Measurements from ENCODE around the gene COMTD1.

Gene COMTD1

DNA sequence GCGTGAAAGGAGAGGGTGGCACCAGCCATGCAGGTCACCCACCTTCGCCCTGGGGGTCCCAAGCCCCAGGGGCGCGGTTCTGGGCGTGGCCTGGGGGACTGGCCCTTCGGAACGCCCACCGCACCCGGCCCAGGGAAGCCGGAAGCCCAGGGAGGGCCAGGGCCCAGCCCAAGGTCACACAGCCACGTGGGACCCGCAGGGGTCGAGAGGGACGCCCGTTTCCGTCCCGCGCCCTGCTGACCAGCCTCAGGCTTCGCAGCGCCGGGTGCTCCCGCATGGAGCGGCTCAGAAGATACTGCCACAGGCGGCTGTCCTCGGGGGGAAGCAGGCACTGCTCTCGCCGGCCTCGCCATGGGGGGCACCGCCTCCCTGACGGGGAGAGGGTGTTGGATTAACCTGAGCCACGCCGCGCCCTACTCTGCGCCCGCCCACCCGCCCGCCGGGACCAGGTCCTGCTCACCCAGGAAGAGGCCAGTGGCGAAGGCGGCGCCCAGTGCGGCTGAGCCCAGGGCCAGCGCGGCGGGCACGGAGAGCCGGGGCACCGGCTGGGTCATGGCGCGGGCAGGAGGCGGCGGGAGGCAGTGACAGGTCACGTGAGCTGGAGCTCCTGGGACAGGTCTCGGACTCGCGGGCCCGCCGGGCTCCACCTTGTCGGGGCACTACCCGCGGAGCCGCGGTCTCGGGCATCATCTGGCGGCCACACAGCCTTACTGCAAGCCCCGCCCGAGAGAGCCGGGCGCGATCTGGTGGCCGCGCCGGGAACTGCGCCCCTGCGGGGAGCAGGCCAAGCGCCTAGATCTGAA is at the start of gene COMTD1:
Gene COMTD1, minus strand, starts transcription at position 583 of the 803 bp plus-strand sequence. Its CDS starts 29 bp downstream, at position 554.
- in situ Hi-C loops (cut with MboI; ENCODE audit: low pct_unique_long_range_greater_than_20kb, low sequenced_read_pairs) = no loop called here

DNA sequence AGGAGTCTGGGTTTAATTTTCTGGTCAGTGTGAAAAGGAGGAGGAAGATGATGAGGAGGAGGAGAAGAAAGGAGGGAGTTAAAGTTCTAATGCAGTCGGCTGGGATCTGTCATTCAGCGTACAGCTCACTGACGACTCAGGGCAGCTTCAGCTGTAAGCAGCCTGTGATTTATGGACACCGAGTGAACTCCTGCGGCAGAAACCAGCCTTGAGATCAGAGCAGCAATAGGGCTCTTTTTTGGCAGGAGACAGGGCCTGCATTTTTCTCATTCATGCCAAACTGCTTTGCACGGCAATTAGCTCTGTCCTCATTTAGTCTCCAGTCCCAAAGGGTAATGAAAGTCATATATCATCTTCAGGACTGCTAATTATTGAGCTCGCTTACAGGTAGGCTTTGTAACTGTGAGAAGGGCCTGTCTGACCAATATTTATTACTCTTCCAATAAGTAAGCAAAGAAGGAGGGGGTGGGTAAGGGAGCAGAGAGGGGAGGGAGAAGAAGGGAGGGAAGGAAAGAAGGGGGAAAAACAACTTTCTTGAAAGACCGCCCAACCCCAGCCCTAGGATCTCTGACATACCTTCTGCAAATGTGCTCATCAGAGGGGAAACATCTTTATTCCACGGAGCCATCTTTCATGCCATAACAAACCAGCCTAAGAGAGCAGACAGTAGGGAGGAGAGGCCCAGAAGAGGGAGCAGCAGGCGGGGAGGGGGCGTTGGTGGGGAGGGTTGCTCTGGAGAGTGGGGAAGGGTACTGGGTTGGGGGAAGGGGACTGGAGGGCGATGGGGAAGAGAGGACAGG is 48.1 kb upstream of the COMTD1 start:
- no peak for DNase-seq

More for the DNA sequence above, at the start of gene COMTD1:
- peak; percentile 96 for DNase-seq

DNA sequence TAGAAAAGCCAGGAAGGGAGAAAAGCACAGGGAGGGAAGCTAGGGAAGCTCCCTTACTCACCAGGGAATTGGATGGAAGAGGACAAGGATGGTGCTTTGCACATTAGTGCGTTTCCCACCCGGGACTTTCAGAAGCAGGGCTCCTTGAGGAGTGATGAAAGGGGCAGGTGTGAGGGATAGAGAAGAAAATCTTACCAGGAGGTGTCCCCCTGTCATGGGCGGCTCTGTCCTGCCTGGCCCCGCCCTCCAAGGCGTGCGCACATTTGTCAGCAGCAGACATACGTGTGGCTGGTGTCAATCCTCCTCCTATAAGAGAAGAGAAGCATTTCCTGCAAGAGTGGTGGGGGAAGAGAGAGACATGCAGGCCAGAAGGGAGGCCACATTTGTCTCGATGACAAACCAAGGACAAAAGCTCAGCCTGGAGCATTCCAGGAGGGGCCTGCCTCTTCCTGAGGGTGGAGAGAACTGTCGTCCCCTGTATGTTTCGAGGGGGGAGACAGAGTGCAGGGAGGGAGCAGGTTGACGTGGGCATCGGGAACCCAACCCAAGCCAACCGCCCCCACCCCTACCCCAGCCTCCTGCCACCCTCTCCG is 47.4 kb upstream of the COMTD1 start:
- no peak for DNase-seq

More for the DNA sequence above, 48.1 kb upstream of the COMTD1 start:
- in situ Hi-C loops (cut with MboI; ENCODE audit: low pct_unique_long_range_greater_than_20kb, low sequenced_read_pairs) = no loop called here

DNA sequence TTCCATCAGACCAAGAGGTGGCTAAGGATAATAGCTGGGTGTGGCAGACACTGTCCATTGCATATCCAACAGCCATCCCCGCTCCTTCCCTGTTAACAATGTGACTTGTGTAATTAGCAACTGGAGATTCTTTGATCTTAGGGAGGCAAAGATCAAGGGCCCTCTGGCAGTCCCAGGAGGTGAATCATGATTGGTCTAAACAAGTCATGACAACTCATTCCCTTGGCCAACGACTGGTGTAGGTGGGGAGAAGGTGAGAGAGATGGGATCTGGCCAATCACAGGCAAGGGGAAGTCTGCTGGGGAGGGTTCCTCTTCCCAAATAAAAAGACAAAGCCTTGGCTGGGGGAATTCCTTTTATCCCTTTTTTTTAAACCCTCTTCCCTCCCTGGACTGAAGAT is 46.2 kb upstream of the COMTD1 start:
- no peak for DNase-seq
- in situ Hi-C loops (cut with MboI; ENCODE audit: low pct_unique_long_range_greater_than_20kb, low sequenced_read_pairs) = no loop called here

More for the DNA sequence above, 47.4 kb upstream of the COMTD1 start:
- in situ Hi-C loops (cut with MboI; ENCODE audit: low pct_unique_long_range_greater_than_20kb, low sequenced_read_pairs) = no loop called here

DNA sequence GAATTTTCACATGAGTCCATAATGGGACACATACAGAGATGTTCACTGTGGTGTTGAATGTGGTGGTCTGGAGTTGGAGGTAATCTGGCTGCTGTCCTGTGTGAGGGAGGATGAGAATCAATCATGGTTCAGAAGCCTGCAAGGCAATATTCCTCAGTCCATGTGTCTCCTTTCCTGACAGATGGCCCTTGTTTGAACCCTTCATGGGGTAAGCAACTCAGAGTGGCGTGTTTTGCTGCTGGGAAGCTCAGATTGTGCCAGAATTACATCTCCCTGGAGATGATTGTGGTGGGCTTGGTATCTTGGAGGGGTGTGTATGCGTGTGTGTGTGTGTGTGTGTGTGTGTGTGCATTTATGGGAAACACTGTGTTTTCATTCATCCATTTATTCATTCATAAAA is 44.5 kb upstream of the COMTD1 start:
- in situ Hi-C loops (cut with MboI; ENCODE audit: low pct_unique_long_range_greater_than_20kb, low sequenced_read_pairs) = no loop called here
- DNase-seq = no peak

DNA sequence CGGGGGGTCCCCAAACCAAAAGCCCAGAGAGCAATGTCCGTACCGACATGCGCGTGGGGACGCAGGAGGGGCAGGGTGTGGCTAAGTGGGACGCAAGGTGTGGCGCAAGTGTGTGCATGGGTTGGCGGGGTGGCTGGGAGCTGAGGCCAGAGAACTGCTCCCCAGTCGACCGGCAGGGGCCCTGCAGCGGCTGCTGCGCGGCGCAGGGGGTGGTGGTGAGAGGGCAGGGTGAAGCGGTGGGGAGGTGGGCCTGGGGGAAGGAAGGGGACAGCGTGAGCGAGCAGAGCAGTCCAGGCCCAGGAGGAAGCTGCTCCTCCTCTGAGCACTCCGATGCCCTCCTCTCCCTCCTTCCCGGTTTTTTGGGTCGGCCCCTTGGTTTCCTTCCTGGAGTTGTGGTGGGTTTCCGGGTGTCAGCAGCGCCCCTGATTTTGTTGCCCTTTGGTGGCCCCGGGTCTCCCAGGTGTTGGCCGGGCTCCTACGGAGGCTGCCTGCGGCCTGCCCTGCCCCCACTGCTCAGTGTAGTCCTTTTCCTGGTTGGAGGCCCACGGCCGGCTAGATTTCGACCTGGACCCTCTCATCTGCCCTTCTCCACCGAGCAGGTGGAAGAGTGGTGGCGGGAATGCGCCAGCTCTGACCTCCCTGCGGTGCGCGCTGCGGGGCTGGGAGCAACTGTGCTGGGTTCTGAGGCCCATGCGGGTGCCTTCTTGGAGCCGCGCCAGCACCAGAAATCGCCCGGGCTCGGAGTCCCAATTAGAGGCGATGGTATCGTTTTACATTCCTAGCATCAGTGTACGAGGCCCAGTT is 40.5 kb upstream of the COMTD1 start:
- in situ Hi-C loops (cut with MboI; ENCODE audit: low pct_unique_long_range_greater_than_20kb, low sequenced_read_pairs) = no loop called here

DNA sequence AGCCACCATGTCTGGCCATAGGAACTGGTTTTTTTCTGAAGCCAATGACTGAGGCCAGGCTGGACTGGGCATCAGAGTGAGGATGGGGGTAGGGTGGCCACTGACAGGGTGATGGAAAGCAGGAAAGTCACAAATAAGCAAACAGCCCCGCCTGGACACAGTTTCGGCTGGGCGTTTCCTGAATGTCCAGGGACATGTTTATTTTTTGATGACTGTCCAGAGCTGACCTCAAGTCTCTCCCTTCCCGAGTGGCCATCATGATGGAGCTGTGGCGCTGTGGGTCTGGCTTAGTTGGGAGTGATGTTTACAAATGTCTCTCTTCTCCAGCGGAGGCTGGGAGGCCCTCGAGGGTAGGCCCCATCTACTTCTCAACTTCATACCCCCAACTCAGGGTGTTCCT is 37.1 kb upstream of the COMTD1 start:
- DNase-seq = no peak
- in situ Hi-C loops (cut with MboI; ENCODE audit: low pct_unique_long_range_greater_than_20kb, low sequenced_read_pairs) = no loop called here

More for the DNA sequence above, 40.5 kb upstream of the COMTD1 start:
- no peak for DNase-seq

DNA sequence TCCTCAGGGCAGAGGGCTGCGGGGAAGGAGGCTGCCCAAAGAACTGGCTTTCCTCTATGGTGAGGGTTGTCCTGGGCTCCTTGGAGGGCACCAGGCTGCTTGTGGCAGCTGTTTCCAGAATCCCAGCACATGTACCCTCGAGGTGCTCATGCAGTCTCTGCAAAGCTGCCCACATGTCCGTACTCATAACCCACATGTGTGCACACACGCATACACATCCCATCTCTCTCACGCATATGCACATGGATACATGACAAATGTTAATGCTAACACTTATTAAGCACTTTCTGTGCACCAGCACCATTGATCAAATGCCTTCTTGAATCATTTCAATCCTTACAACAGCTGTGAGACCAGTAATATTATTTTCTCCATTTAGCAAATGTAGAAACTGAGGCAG is 36.3 kb upstream of the COMTD1 start:
- no peak for DNase-seq
- in situ Hi-C loops (cut with MboI; ENCODE audit: low pct_unique_long_range_greater_than_20kb, low sequenced_read_pairs) = no loop called here

DNA sequence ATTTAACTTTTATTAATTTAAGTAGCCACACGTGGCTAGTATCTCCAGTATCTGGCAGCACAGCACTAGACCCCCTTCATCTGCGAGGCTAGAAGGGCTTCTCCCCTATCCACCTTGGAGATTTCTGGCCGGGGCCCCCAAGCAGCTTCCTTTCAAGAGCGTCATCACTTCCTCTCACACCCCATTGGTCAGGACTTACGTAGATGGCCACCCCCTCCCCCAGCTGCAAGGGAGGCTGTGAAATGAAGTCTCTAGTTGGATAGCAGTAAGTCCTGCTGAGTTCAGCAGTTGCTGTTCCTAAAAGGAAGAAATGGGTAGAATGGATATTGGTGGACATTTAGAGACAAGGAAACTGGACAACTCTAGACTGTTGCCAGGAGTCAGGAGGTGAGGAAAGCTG is 33.8 kb upstream of the COMTD1 start:
- in situ Hi-C loops (cut with MboI; ENCODE audit: low pct_unique_long_range_greater_than_20kb, low sequenced_read_pairs) = no loop called here
- DNase-seq = no peak

DNA sequence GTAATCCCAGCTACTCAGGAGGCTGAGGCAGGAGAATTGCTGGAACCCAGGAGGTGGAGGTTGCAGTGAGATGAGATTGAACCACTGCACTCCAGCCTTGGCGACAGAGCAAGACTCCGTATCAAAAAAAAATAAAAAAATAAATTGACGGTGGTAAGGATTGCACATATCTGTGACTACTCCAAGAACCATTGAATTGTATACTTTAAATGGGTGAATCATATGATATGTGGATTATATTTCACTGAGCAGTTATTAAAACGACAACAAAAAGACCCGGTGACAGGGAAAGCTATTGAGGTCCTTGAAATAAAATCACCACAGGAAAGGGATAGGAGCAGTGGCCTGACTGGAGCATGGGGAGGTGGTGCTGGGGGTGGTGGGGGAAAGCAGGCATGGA is 31.2 kb upstream of the COMTD1 start:
- in situ Hi-C loops (cut with MboI; ENCODE audit: low pct_unique_long_range_greater_than_20kb, low sequenced_read_pairs) = no loop called here
- DNase-seq = no peak

DNA sequence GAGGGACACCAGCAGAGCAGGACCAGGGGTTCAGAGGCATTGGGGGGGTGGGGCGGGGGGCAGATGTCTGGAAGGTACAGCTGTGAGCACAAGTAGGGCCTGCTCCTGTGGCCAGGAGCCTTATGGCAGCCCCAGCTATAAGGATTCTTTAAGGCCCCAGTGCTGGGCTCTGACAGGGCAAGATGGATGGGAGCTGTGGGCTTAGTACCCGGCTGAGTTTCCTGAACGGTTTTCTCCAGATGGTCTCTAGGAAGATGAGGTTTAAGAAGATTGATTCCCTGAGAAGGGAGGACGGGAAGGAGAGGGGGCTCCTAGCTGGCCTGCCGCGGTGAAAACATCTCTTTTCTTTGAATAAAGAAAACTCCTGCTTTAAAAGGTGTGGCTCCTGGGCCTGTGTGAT is 30.1 kb upstream of the COMTD1 start:
- in situ Hi-C loops (cut with MboI; ENCODE audit: low pct_unique_long_range_greater_than_20kb, low sequenced_read_pairs) = no loop called here
- DNase-seq = no peak

DNA sequence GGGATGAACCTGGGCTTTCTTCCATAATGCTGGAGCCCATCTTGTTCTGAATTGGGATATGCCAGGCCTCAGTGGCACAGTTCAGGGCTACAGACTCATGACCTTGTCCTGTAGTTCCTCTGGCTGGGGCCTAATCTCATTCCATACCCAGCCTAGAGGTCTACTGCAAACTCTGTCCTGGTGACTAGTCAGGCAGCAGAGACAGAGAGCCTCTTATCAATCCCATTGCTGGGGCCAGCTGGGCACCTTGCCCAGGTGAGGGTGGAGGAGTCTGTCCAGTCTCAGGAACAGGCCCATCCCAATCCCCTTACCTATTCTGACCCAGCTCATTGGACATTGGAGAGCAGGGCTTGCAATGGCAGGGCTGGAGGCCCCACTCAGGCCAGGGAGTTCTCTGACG is 28.0 kb upstream of the COMTD1 start:
- DNase-seq = no peak
- in situ Hi-C loops (cut with MboI; ENCODE audit: low pct_unique_long_range_greater_than_20kb, low sequenced_read_pairs) = no loop called here

DNA sequence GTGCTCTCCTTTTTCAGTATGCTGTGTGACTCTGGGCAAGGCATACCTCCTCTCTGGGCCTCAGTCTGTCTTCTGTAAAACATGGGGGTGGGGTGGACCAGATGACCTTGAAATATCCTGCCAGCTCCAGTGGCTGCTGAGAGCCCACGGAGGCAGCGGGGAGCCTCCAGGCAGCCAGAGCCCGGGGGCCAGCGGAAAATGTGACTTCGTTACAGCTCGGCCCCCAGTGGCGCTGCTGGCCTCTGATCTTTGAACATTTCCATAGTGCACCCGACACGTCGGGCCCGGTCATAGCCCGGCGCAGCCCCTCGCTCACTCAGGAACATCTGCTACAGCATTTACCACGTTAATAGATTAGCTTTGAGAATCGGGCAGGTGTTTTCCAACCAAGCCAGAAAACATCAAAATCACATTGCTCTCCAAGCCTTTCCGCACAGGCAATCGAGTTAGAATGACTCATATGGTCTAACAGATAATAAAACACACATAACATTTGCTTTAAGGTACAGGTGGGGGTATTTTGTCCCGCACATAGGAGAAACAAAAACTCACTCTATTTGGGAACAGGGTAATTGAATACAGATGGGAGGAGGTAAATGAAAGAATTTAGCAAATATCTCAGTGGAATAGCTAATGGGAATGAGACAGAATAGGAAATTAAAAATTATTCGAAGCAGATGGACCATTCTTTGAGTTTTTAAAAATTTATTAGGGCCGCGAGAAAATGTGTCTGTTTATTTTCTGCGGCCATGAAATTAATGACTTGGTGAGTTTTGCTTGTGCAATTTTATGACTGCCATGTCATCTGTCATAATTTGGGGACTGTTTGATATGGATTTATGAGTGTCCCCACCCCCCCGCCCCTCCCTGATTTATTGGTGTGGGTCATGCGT is 26.3 kb upstream of the COMTD1 start:
- in situ Hi-C loops (cut with MboI; ENCODE audit: low pct_unique_long_range_greater_than_20kb, low sequenced_read_pairs) = no loop called here
- no peak for DNase-seq

DNA sequence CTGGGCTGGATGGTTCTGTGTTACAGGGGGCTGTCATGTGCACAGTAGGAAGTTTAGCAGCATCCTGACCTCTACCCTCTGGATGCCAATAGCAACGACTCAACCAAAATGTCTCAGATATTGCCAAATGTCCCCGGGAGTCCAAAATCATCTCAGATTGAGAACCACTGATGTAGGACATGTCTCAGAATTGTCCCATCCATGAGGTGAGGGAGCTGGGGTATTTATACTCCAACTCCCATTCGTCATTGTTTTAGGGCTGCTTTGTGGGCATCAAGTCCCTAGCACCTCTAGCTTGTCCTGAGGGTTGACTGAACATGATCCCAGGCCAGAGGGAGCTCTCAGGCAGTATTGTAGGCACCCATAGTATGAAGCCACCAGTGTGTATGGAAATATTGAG is 25.2 kb upstream of the COMTD1 start:
- in situ Hi-C loops (cut with MboI; ENCODE audit: low pct_unique_long_range_greater_than_20kb, low sequenced_read_pairs) = no loop called here

DNA sequence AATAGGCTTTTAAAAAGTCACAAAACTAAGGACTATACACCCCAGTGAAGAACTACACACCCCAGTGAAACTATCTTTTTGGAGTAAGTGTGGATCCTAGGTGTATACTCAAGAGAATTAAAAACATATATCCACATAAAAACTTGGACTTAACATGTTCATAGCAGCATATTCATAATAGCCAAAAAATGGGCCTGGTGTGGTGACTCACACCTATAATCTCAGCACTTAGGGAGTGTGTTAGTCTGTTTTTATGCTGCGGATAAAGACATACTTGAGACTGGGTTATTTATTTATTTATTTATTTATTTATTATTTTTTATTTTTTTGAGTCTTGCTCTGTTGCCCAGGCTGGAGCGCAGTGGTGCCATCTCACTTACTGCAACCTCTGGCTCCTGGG is 19.0 kb upstream of the COMTD1 start:
- DNase-seq = no peak
- in situ Hi-C loops (cut with MboI; ENCODE audit: low pct_unique_long_range_greater_than_20kb, low sequenced_read_pairs) = no loop called here

More for the DNA sequence above, 25.2 kb upstream of the COMTD1 start:
- no peak for DNase-seq

DNA sequence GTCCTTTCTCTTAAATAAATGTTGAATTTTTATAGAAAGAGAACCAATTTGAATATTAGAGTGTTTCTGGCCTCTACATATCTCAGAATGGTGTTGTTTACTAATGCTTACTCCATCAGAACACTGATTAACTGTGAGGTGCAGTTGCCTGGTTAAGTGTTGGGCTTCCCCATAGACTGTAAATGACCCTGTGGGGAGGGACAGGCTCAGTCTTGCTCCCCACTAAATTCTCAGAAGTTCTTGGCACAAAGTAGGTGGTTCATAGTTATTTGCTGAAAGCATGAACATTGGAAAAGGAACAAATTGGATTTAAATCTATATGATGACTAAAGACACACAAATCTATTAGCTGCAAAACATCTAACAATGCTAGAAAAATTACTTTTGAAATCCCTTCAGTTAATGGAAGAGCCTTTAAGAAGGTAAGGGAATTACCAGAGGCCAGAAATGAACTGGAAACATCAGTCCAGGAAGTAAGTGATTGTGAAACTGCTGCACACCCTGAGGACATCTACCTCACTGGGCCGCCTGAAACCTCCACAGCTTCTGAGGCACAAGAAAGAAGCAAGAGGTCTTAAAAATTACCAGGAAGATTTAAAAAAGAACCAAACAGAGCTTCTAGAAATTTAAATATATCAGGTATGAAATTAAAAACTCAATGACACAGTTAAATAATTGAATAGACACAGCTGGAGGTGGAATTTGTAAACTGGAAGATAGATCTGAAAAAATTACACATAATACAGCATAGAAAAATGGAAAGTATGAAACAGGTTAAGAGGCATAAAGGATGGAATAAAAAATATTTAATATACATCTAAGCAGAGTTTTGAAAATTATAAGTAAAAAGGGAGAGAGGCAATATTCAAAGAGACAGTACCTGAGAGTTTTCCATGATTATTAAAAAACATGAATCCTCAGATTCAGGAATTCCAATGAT is 17.8 kb upstream of the COMTD1 start:
- in situ Hi-C loops (cut with MboI; ENCODE audit: low pct_unique_long_range_greater_than_20kb, low sequenced_read_pairs) = no loop called here
- DNase-seq = no peak

DNA sequence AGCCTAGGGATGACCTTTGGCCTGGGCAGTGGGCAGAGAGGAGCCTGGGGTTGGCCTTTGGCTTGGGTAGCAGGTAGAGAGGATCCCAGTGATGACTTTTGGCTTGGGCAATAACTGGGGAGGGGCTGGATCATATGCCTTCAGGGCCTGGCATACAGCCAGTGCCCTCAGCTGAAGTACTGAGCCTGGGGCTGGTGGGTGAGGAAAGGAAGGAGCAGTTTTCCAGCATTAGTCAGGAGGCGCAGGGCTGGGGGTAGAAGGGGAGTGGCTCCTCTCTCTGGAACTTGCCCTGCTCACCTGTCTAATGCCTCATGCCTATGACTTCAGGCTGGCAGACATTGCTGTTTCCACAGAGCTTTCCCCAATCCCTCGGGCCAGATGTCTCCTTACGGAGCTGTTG is 15.2 kb upstream of the COMTD1 start:
- in situ Hi-C loops (cut with MboI; ENCODE audit: low pct_unique_long_range_greater_than_20kb, low sequenced_read_pairs) = no loop called here
- no peak for DNase-seq
